Liver (tissue), 9 donors: ENCODE measurements around the gene DSG3. TPM values are rescaled to one million over a fixed set of nuclear protein-coding genes. Genes with fewer than 3 reads are reported as not detected.

ENCODE experiments used
- DNase-seq: peaks from one replicate; pipeline ENCODE4 v3.0.0-alpha.2; 2017; ENCODE audit warnings: low spot score
- H3K27ac ChIP-seq, 2 donors: one replicate each; pipeline ENCODE4 v1.7.0; 2013; ENCODE audit warnings: inconsistent platforms in 2 of 2, low read length in 2 of 2, control low read depth in 1 of 2, low read depth in 1 of 2, mild to moderate bottlenecking in 1 of 2
- H3K27me3 ChIP-seq, 4 donors: one replicate each; pipeline versions ENCODE4 v1.6.1 to v1.7.0; 2013; ENCODE audit warnings: low read length in 3 of 4, inconsistent platforms in 1 of 4, mild to moderate bottlenecking in 1 of 4, moderate library complexity in 1 of 4; ENCODE audit not compliant: control insufficient read depth in 4 of 4, insufficient read depth in 4 of 4
- H3K36me3 ChIP-seq, 4 donors: one replicate each; pipeline versions ENCODE4 v1.6.1 to v1.7.0; 2013; ENCODE audit warnings: low read length in 3 of 4, mild to moderate bottlenecking in 3 of 4, low read depth in 1 of 4, moderate library complexity in 1 of 4; ENCODE audit not compliant: control insufficient read depth in 4 of 4, insufficient read depth in 3 of 4
- H3K4me1 ChIP-seq, 4 donors: one replicate each; pipeline versions ENCODE4 v1.6.1 to v1.7.0; 2013; ENCODE audit warnings: low read length in 3 of 4, mild to moderate bottlenecking in 3 of 4, moderate library complexity in 1 of 4; ENCODE audit not compliant: control insufficient read depth in 4 of 4, insufficient read depth in 4 of 4
- H3K4me3 ChIP-seq, 3 donors: one replicate each; pipeline versions ENCODE4 v1.6.1 to v1.7.0; 2013; ENCODE audit warnings: low read length in 3 of 3, control low read depth in 1 of 3, low read depth in 1 of 3, mild to moderate bottlenecking in 1 of 3
- H3K9ac ChIP-seq, 2 donors: one replicate each; pipeline ENCODE4 v1.7.0; 2013; ENCODE audit warnings: low read length in 2 of 2, mild to moderate bottlenecking in 2 of 2, moderate library complexity in 2 of 2, control low read depth in 1 of 2, low read depth in 1 of 2
- H3K9me3 ChIP-seq, 4 donors: one replicate each; pipeline versions ENCODE4 v1.6.1 to v1.7.0; 2013; ENCODE audit warnings: low read length in 3 of 4; ENCODE audit not compliant: control insufficient read depth in 4 of 4
- ATF3 ChIP-seq: IDR thresholded peaks from 2 replicates; pipeline ENCODE4 v1.6.1; 2016; ENCODE audit warnings: antibody characterized with exemption
- CTCF ChIP-seq: fragments of 150-350 bp; IDR thresholded peaks from 2 replicates; pipeline ENCODE4 v1.5.1; 2017; ENCODE audit warnings: improper control_type of control experiment, low read depth, low read length; ENCODE audit not compliant: missing input control
- EGR1 ChIP-seq, 2 donors: IDR thresholded peaks; 2 replicates each; pipeline ENCODE4 v1.6.1; 2016 to 2018; ENCODE audit warnings: antibody characterized with exemption in 2 of 2, low read depth in 2 of 2
- FOXA1 ChIP-seq: IDR thresholded peaks from 2 replicates; pipeline ENCODE4 v1.6.1; 2016; ENCODE audit warnings: antibody characterized with exemption
- FOXA2 ChIP-seq: IDR thresholded peaks from 2 replicates; pipeline ENCODE4 v1.6.1; 2016; ENCODE audit warnings: antibody characterized with exemption
- GABPA ChIP-seq, 2 donors: IDR thresholded peaks in 1 of 2; conservative IDR thresholded peaks in 1 of 2; 2 replicates each; pipeline ENCODE4 v1.6.1; 2016; ENCODE audit warnings: antibody characterized with exemption in 2 of 2, mild to moderate bottlenecking in 1 of 2, moderate library complexity in 1 of 2
- HNF4G ChIP-seq: IDR thresholded peaks from 2 replicates; pipeline ENCODE4 v1.6.1; 2016; ENCODE audit warnings: antibody characterized with exemption
- JUND ChIP-seq, 2 donors: IDR thresholded peaks; 2 replicates each; pipeline ENCODE4 v1.6.1; 2016; ENCODE audit warnings: antibody characterized with exemption in 2 of 2
- MAX ChIP-seq: IDR thresholded peaks from 2 replicates; pipeline ENCODE4 v1.6.1; 2016; ENCODE audit warnings: antibody characterized with exemption
- RAD21 ChIP-seq, 2 donors: IDR thresholded peaks; 2 replicates each; pipeline ENCODE4 v1.6.1; 2016; ENCODE audit warnings: antibody characterized with exemption in 2 of 2, mild to moderate bottlenecking in 2 of 2
- REST ChIP-seq: IDR thresholded peaks from 2 replicates; pipeline ENCODE4 v1.6.1; 2016; ENCODE audit warnings: antibody characterized with exemption, mild to moderate bottlenecking
- RXRA ChIP-seq, 2 donors: IDR thresholded peaks; 2 replicates each; pipeline ENCODE4 v1.6.1; 2017 to 2018; ENCODE audit warnings: antibody characterized with exemption in 2 of 2, mild to moderate bottlenecking in 1 of 2
- SP1 ChIP-seq: IDR thresholded peaks from 2 replicates; pipeline ENCODE4 v1.6.1; 2018; ENCODE audit warnings: antibody characterized with exemption, mild to moderate bottlenecking
- TAF1 ChIP-seq: conservative IDR thresholded peaks from 2 replicates; pipeline ENCODE4 v1.6.1; 2016; ENCODE audit warnings: antibody characterized with exemption, mild to moderate bottlenecking
- YY1 ChIP-seq: IDR thresholded peaks from 2 replicates; pipeline ENCODE4 v1.6.1; 2016; ENCODE audit warnings: antibody characterized with exemption, mild to moderate bottlenecking
- ZBTB33 ChIP-seq: IDR thresholded peaks from 2 replicates; pipeline ENCODE4 v1.6.1; 2016; ENCODE audit warnings: antibody characterized with exemption
- WGBS: extraction: QIAGEN DNeasy Blood & Tissue Kit; methylation state at CpG from one replicate; pipeline ENCODE4 v1.1.7; 2013; 5-methylcytosine and 5-hydroxymethylcytosine counted together
- polyA plus RNA-seq, 2 donors: library from polyadenylated mRNA; stranded (reverse) in 1 of 2; unstranded in 1 of 2; fragments of 200-250 nt in 1 of 2; fragments of >200 nt in 1 of 2; fragmentation: Nextera tagmentation in 1 of 2; extraction: Ambion mirVana in 1 of 2; gene quantifications; one replicate each; pipeline versions ENCODE4 v1.2.1 to v1.2.3, GENCODE V29; 2013 to 2015
- total RNA-seq, 2 donors: library from RNA; depleted of rRNA; stranded (reverse); fragments of >200 nt; gene quantifications; one replicate each; pipeline ENCODE4 v1.2.3, GENCODE V29; 2014
- donor health status: healthy.
- donor health status: healthy.
- donor health status: healthy.
- donor health status: healthy.
- donor health status: healthy.

DSG3 gene
- total and polyA plus RNA-seq, 4 donors, result not detected

- Histone ChIP-seq H3K9me3 (no peaks in the 10 kb centered on the region), H3K36me3 (no peaks in the 10 kb centered on the region), H3K27ac (no peak overlapping the region), H3K27me3 (no peaks in the 10 kb centered on the region), H3K4me1 (no peaks in the 10 kb centered on the region), H3K4me3 (no peak overlapping the region), H3K9ac (no peak overlapping the region)
- DNase-seq, result no peak
- TF ChIP-seq ZBTB33 (no peak), JUND (IDR thresholded peaks at IDR 0.05) (no peak), GABPA (IDR thresholded peaks at IDR 0.05 in 1 of 2, conservative IDR thresholded peaks at IDR 0.05 in 1 of 2) (no peak), SP1 (no peak), YY1 (no peak), RAD21 (IDR thresholded peaks at IDR 0.05) (no peak), CTCF (no peak), RXRA (IDR thresholded peaks at IDR 0.05) (no peak), FOXA1 (no peak), EGR1 (IDR thresholded peaks at IDR 0.05; ENCODE audit: low read depth in 2 of 2) (no peak), TAF1 (no peak), REST (no peak)
- 48% methylated on average over 2 of the region's 2 CpGs for WGBS
Measured at GRCh38 chr18:31429623-31430022, 17.9 kb upstream of the DSG3 start.

- H3K27me3 ChIP-seq, result no peaks in the 10 kb centered on the region
- no peak overlapping the region for H3K9ac ChIP-seq
- DNase-seq, result no peak
- H3K4me1 ChIP-seq, result no peaks in the 10 kb centered on the region
- no peak overlapping the region for H3K4me3 ChIP-seq
- no peaks in the 10 kb centered on the region for H3K9me3 ChIP-seq
- 78% methylated on average over 4 of the region's 4 CpGs for WGBS
- H3K36me3 ChIP-seq, result no peaks in the 10 kb centered on the region
- H3K27ac ChIP-seq, result no peak overlapping the region
- TF ChIP-seq ATF3, result no peak
- TF ChIP-seq JUND (IDR thresholded peaks at IDR 0.05), result no peak
- TF ChIP-seq MAX, result no peak
- no peak for TF ChIP-seq HNF4G
- no peak for TF ChIP-seq CTCF
- no peak for TF ChIP-seq ZBTB33
- TF ChIP-seq RXRA (IDR thresholded peaks at IDR 0.05), result no peak
- no peak for TF ChIP-seq SP1
- no peak for TF ChIP-seq FOXA1
- no peak for TF ChIP-seq FOXA2
- TF ChIP-seq EGR1 (IDR thresholded peaks at IDR 0.05; ENCODE audit: low read depth in 2 of 2), result no peak
- TF ChIP-seq GABPA (IDR thresholded peaks at IDR 0.05 in 1 of 2, conservative IDR thresholded peaks at IDR 0.05 in 1 of 2), result no peak
Measured at GRCh38 chr18:31430072-31430471, 17.5 kb upstream of the DSG3 start.
